Endothelial cell of umbilical vein (primary cell): Measurements from ENCODE around the gene KCTD10. TPM values are rescaled to one million over a fixed set of nuclear protein-coding genes. Genes with fewer than 3 reads are reported as not detected.

ENCODE experiments used
- BruUV-seq: library from RNA; stranded (reverse); fragments of 400-500 nt; replicated peaks from 2 replicates; lab custom pipeline; 2021; lab: Mats Ljungman, UMichigan
- CTCF ChIA-PET: fragments of 300-600, 350-600 bp; sonication (Branson Sonifier 250); formaldehyde crosslinking; loops from one replicate; lab custom pipeline; 2021; ENCODE audit warnings: antibody characterized with exemption, inconsistent platforms; lab: Charles Lee
- POLR2A ChIA-PET: fragments of 300-600, 350-600 bp; sonication (Branson Sonifier 250); formaldehyde crosslinking; loops from one replicate; lab custom pipeline; 2021; ENCODE audit warnings: antibody characterized with exemption, inconsistent platforms; lab: Charles Lee
- DNase-seq: peaks from one replicate; pipeline ENCODE4 v3.0.0-alpha.2; 2011; ENCODE audit warnings: low read depth, low spot score
- FAIRE-seq: peaks from 2 replicates; lab custom pipeline; 2011; peaks lifted over from hg19 to GRCh38; lab: Jason Lieb, UNC
- H2AFZ ChIP-seq: 2 replicates; pipeline ENCODE4 v1.6.0; 2012; ENCODE audit warnings: low read depth, low read length, control low read depth, inconsistent platforms
- H3K27ac ChIP-seq: 2 replicates; pipeline ENCODE4 v1.5.1; 2011; ENCODE audit warnings: low read depth, mild to moderate bottlenecking, control low read depth, low read length, moderate library complexity; ENCODE audit not compliant: insufficient read depth
- H3K27me3 ChIP-seq, 2 experiments: 2 replicates each; pipeline versions ENCODE4 v1.6.0 to v1.6.1; 2011; ENCODE audit warnings: low read length in 2 of 2, mixed read lengths in 1 of 2; ENCODE audit not compliant: control insufficient read depth in 2 of 2, insufficient read depth in 2 of 2
- H3K36me3 ChIP-seq, 2 experiments: 2 replicates in 1 of 2; 3 replicates in 1 of 2; pipeline ENCODE4 v1.5.1; 2011; ENCODE audit warnings: low read length in 2 of 2, mild to moderate bottlenecking in 1 of 2, moderate library complexity in 1 of 2; ENCODE audit not compliant: control insufficient read depth in 2 of 2, insufficient read depth in 2 of 2; ENCODE audit errors: extremely low read depth in 1 of 2
- H3K4me1 ChIP-seq: 3 replicates; pipeline ENCODE4 v1.5.1; 2011; ENCODE audit warnings: mild to moderate bottlenecking, low read length; ENCODE audit not compliant: control insufficient read depth, insufficient read depth; ENCODE audit errors: extremely low read depth
- H3K4me2 ChIP-seq: 2 replicates; pipeline ENCODE4 v1.6.1; 2011; ENCODE audit warnings: low read length, control low read depth, mixed read lengths; ENCODE audit not compliant: insufficient read depth
- H3K4me3 ChIP-seq, 3 experiments: fragments of 200-600 bp in 1 of 3; sonication (generic), shearing (Covaris generic) in 1 of 3; replicated peaks in 1 of 3; 2 replicates each; pipeline ENCODE4 v1.5.1; 2011 to 2016; ENCODE audit warnings: control low read depth in 3 of 3, low read length in 3 of 3, mild to moderate bottlenecking in 2 of 3, inconsistent platforms in 1 of 3, low read depth in 1 of 3, moderate library complexity in 1 of 3; ENCODE audit not compliant: insufficient read depth in 1 of 3
- H3K79me2 ChIP-seq: 2 replicates; pipeline ENCODE4 v1.6.0; 2012; ENCODE audit warnings: low read length, inconsistent platforms; ENCODE audit not compliant: control insufficient read depth, insufficient read depth
- H3K9ac ChIP-seq: replicated peaks from 2 replicates; pipeline ENCODE3; 2011; ENCODE audit warnings: low read length, control low read depth; ENCODE audit not compliant: insufficient read depth; ENCODE audit errors: extremely low read depth
- H3K9me1 ChIP-seq: replicated peaks from 3 replicates; pipeline ENCODE4 v1.6.0; 2011; ENCODE audit warnings: mild to moderate bottlenecking, low read length; ENCODE audit not compliant: control insufficient read depth, insufficient read depth; ENCODE audit errors: extremely low read depth
- H3K9me3 ChIP-seq: replicated peaks from 2 replicates; pipeline ENCODE4 v1.5.1; 2012; ENCODE audit warnings: low read length, inconsistent platforms; ENCODE audit not compliant: control insufficient read depth, insufficient read depth
- H4K20me1 ChIP-seq: replicated peaks from 2 replicates; pipeline ENCODE3; 2011; ENCODE audit warnings: mild to moderate bottlenecking, low read length; ENCODE audit not compliant: control insufficient read depth, insufficient read depth; ENCODE audit errors: extremely low read depth
- EZH2 ChIP-seq: IDR thresholded peaks from 2 replicates; pipeline ENCODE4 v1.6.1; 2012; ENCODE audit warnings: borderline replicate concordance, low read depth, mild to moderate bottlenecking, moderate library complexity, low read length, inconsistent platforms; ENCODE audit not compliant: severe bottlenecking
- FOS ChIP-seq: IDR thresholded peaks from 2 replicates; pipeline ENCODE4 v1.6.1; 2011; ENCODE audit warnings: mild to moderate bottlenecking, low read length, moderate library complexity, borderline replicate concordance; ENCODE audit not compliant: insufficient read depth
- GATA2 ChIP-seq: IDR thresholded peaks from 2 replicates; pipeline ENCODE4 v1.7.0; 2011; ENCODE audit warnings: low read depth, mild to moderate bottlenecking, moderate library complexity, mixed read lengths, low read length; ENCODE audit not compliant: insufficient read length, insufficient read depth
- JUN ChIP-seq: IDR thresholded peaks from 2 replicates; pipeline ENCODE4 v1.6.1; 2011; ENCODE audit warnings: borderline replicate concordance, low read depth; ENCODE audit not compliant: insufficient read length, insufficient read depth
- MYC ChIP-seq: IDR thresholded peaks from one replicate; pipeline ENCODE4 v1.6.1; 2011; ENCODE audit warnings: mild to moderate bottlenecking, low read depth, low read length
- POLR2A ChIP-seq: IDR thresholded peaks from 2 replicates; pipeline ENCODE4 v1.6.1; 2012; ENCODE audit warnings: low read depth, mild to moderate bottlenecking, control low read depth, low read length
- POLR2AphosphoS5 ChIP-seq: IDR thresholded peaks from 2 replicates; pipeline ENCODE4 v1.6.1; 2012; ENCODE audit warnings: low read depth, mild to moderate bottlenecking, control low read depth, low read length, moderate library complexity; ENCODE audit not compliant: insufficient read depth
- dilution Hi-C: fragments of 300-500 bp; cut with MboI; formaldehyde crosslinking; loops from one replicate; pipeline ENCODE4 v1.15.0; 2019; ENCODE audit warnings: low sequenced_read_pairs; ENCODE audit not compliant: extremely low pct_ligation_motif_present
- intact Hi-C: fragments of 100-400 bp; cut with micrococcal nuclease; formaldehyde crosslinking; loops from one replicate; pipeline ENCODE4 v1.10.0; 2022
- polyA plus RNA-seq, 4 experiments: library from polyadenylated mRNA; depleted of rRNA in 3 of 4; stranded (reverse) in 3 of 4; unstranded in 1 of 4; fragments of >200 nt; gene quantifications; 2 replicates each; pipeline versions ENCODE4 v1.2.1 to v1.2.3, GENCODE V29; 2011 to 2012; ENCODE audit warnings: missing spikeins in 1 of 4
- total RNA-seq: library from RNA; stranded (reverse); gene quantifications from 2 replicates; pipeline ENCODE4 v1.2.3, GENCODE V29; 2021
- TF ChIP-seq, protein P1 (sequence below): IDR thresholded peaks from 2 replicates; pipeline ENCODE4 v1.6.1; 2011; ENCODE audit not compliant: insufficient read depth, insufficient read length
- TF ChIP-seq, protein P2 (sequence below), 2 donors: IDR thresholded peaks; 1 replicate in 1 of 2; 2 replicates in 1 of 2; pipeline ENCODE4 v1.5.1; 2011; ENCODE audit warnings: low read length in 2 of 2, mild to moderate bottlenecking in 2 of 2, moderate library complexity in 2 of 2, control low read depth in 1 of 2, inconsistent platforms in 1 of 2, low read depth in 1 of 2; ENCODE audit not compliant: insufficient read depth in 1 of 2; ENCODE audit errors: extremely low read depth in 1 of 2

KCTD10 gene
- total and polyA plus RNA-seq, 2 donors (not counting 3 experiments of a cell fraction or from before 2014, with no cell fraction given) = 101 to 112 TPM

DNA sequence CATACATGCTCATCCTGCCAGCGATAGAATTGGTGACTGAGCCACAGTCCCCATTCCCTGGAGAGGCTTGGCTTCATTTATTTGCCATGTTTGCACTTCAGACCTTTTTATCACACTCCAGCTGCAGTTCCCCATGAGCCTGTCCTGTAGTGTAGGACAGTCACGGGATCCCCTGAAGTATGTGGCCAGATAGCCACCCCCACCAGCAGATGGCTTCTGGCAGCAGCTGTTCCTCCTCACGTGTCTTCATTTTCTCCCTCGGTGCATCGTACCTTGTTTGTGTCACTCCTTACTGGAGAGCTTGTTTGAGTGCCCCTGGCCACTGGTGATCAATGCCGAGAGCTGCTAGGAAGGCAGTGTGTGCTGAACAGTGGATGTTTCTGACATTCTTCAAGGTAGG lies 40.5 kb upstream of the KCTD10 start:
- Histone ChIP-seq H4K20me1 (no peaks in the 10 kb centered on the region), H3K9me3 (no peaks in the 10 kb centered on the region), H3K79me2 (no peaks in the 10 kb centered on the region), H3K36me3 (peaks cover 0 to 36% of the 10 kb centered on the region in 2 experiments), H2AFZ (no peak overlapping the region), H3K27ac (no peak overlapping the region), H3K9ac (no peak overlapping the region), H3K9me1 (no peaks in the 10 kb centered on the region), H3K4me2 (no peak overlapping the region), H3K4me1 (peaks cover 27% of the 10 kb centered on the region), H3K4me3 (no peak overlapping the region), H3K27me3 (no peaks in the 10 kb centered on the region)
- ChIA-PET CTCF (interaction anchor here (0.8 to 3.8 kb wide), 5 partner anchors 9 to 259 kb away, joined by 3 to 139 read pairs (median 17); partner anchors contain the start of genes MMAB and MVK), POLR2A (no interaction called here)
- no peak for FAIRE-seq
- BruUV-seq = no TSS peak
- DNase-seq = no peak
- dilution Hi-C loops = no loop called here
- intact Hi-C loops = loop anchor here (1.0 to 2.0 kb wide), 3 partner anchors 55 to 363 kb away; partner anchors contain the start of gene GLTP
- TF ChIP-seq GATA2 (no peak), EZH2 (no peak)

DNA sequence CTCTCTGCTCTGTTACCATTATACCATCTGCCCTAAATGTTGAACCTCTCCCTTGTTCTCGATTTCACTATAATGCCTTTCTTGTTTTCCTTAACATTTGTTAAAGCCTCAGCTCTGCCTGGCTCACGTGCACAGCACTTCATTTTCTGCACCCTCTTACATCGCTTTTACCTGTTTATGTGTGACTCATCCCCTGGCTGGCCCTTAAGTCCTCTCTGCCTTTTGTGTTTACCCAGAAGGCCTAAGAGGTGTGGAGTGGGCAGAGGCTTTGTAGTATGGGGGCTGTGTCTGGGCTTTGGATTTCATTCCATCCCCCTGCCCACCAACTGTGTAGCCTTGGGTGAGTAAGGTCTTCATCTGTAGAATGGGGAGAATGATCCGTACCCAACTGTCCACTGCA lies 36.9 kb upstream of the KCTD10 start:
- no peak overlapping the region for H3K27ac ChIP-seq
- BruUV-seq = no TSS peak
- H3K4me2 ChIP-seq = no peak overlapping the region
- TF ChIP-seq JUN (no peak), GATA2 (no peak), FOS (no peak), MYC (no peak), POLR2A (no peak), POLR2AphosphoS5 (no peak), EZH2 (no peak)
- TF ChIP-seq, protein P1, sequence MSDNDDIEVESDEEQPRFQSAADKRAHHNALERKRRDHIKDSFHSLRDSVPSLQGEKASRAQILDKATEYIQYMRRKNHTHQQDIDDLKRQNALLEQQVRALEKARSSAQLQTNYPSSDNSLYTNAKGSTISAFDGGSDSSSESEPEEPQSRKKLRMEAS = no peak
- TF ChIP-seq, protein P2, sequence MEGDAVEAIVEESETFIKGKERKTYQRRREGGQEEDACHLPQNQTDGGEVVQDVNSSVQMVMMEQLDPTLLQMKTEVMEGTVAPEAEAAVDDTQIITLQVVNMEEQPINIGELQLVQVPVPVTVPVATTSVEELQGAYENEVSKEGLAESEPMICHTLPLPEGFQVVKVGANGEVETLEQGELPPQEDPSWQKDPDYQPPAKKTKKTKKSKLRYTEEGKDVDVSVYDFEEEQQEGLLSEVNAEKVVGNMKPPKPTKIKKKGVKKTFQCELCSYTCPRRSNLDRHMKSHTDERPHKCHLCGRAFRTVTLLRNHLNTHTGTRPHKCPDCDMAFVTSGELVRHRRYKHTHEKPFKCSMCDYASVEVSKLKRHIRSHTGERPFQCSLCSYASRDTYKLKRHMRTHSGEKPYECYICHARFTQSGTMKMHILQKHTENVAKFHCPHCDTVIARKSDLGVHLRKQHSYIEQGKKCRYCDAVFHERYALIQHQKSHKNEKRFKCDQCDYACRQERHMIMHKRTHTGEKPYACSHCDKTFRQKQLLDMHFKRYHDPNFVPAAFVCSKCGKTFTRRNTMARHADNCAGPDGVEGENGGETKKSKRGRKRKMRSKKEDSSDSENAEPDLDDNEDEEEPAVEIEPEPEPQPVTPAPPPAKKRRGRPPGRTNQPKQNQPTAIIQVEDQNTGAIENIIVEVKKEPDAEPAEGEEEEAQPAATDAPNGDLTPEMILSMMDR (IDR thresholded peaks at IDR 0.05; ENCODE audit: extremely low read depth in 1 of 2, insufficient read depth in 1 of 2, low read depth in 1 of 2, low read length in 2 of 2) = no peak
- FAIRE-seq (no peak), DNase-seq (no peak)
- dilution Hi-C loops (no loop called here), intact Hi-C loops (no loop called here)
- H3K27me3 ChIP-seq = no peaks in the 10 kb centered on the region
- peaks cover 12 to 34% of the 10 kb centered on the region in 2 experiments for H3K36me3 ChIP-seq
- H2AFZ ChIP-seq = no peak overlapping the region
- H3K9ac ChIP-seq = no peak overlapping the region
- H4K20me1 ChIP-seq = no peaks in the 10 kb centered on the region
- H3K4me3 ChIP-seq = no peak overlapping the region
- no peaks in the 10 kb centered on the region for H3K79me2 ChIP-seq
- no peaks in the 10 kb centered on the region for H3K9me1 ChIP-seq
- peaks cover 6% of the 10 kb centered on the region for H3K4me1 ChIP-seq
- POLR2A ChIA-PET = no interaction called here
- H3K9me3 ChIP-seq = no peaks in the 10 kb centered on the region
- CTCF ChIA-PET = interaction anchor here (1.6 kb wide), 1 partner anchor 261 kb away, joined by 3 read pairs; no protein-coding TSS in a partner anchor
